ENCODE data around the gene CSH1.

CSH1 gene

GRCh38 chr17:63848834-63849689, 47.3 kb downstream of the CSH1 start:
- TF ChIP-seq GATA2 (IDR thresholded peaks at IDR 0.05; ENCODE audit: low read depth, low read length) (no peak), GATA3 (IDR thresholded peaks at IDR 0.05; ENCODE audit: low read depth, low read length) (no peak)

GRCh38 chr17:63847525-63848249, 48.7 kb downstream of the CSH1 start:
- TF ChIP-seq GATA2 (IDR thresholded peaks at IDR 0.05; ENCODE audit: low read depth, low read length) = no peak
- TF ChIP-seq GATA3 (IDR thresholded peaks at IDR 0.05; ENCODE audit: low read depth, low read length) = no peak

GRCh38 chr17:63845509-63845908, 50.9 kb downstream of the CSH1 start:
- no peak for TF ChIP-seq GATA3 (IDR thresholded peaks at IDR 0.05; ENCODE audit: low read depth, low read length)
- no peak for TF ChIP-seq GATA2 (IDR thresholded peaks at IDR 0.05; ENCODE audit: low read depth, low read length)
